B cell (primary cell): ENCODE results near the gene GLIS1. TPM values are rescaled to one million over a fixed set of nuclear protein-coding genes. Genes with fewer than 3 reads are reported as not detected.

Experiments used
- ATAC-seq: fragments of 200-7000 bp; cut with Tn5 transposase; one replicate; pipeline ENCODE4 v1.10.0; 2021; ENCODE audit warnings: low read depth, mild to moderate bottlenecking, moderate number of reproducible peaks, moderate library complexity
- CTCF ChIA-PET: fragments of 350-600 bp; sonication (Branson Sonifier 250); formaldehyde crosslinking; loops from one replicate; lab custom pipeline; 2021; ENCODE audit warnings: antibody characterized with exemption, inconsistent platforms; lab: Charles Lee
- POLR2A ChIA-PET: fragments of 350-600 bp; sonication (Branson Sonifier 250); formaldehyde crosslinking; loops from one replicate; lab custom pipeline; 2021; ENCODE audit warnings: antibody characterized with exemption; lab: Charles Lee
- DNase-seq: peaks from one replicate; pipeline ENCODE4 v3.0.0; 2013
- H2AFZ ChIP-seq: 2 replicates; pipeline ENCODE4 v1.6.1; 2012; ENCODE audit warnings: mild to moderate bottlenecking, low read depth, low read length; ENCODE audit not compliant: insufficient read depth, poor library complexity, severe bottlenecking
- H3K27ac ChIP-seq, 2 donors: 1 replicate in 1 of 2; 2 replicates in 1 of 2; pipeline ENCODE4 v1.5.1; 2012 to 2013; ENCODE audit warnings: low read length in 2 of 2, mild to moderate bottlenecking in 2 of 2, moderate library complexity in 1 of 2
- H3K27me3 ChIP-seq, 4 experiments: fragments of 200-600 bp in 1 of 4; sonication (generic) in 1 of 4; replicated peaks in 1 of 4; 1 replicate in 2 of 4; 2 replicates in 2 of 4; pipeline versions ENCODE4 v1.6.1 to v1.7.0; 2013 to 2016; ENCODE audit warnings: low read length in 3 of 4, mild to moderate bottlenecking in 2 of 4, mixed read lengths in 1 of 4, moderate library complexity in 1 of 4; ENCODE audit not compliant: insufficient read depth in 4 of 4, control insufficient read depth in 3 of 4; ENCODE audit errors: control extremely low read depth in 1 of 4
- H3K36me3 ChIP-seq, 2 experiments: replicated peaks in 1 of 2; 1 replicate in 1 of 2; 2 replicates in 1 of 2; pipeline versions ENCODE4 v1.6.1 to v1.7.1; 2013; ENCODE audit warnings: low read length in 1 of 2; ENCODE audit not compliant: insufficient read depth in 2 of 2, control insufficient read depth in 1 of 2; ENCODE audit errors: control extremely low read depth in 1 of 2, extremely low read depth in 1 of 2
- H3K4me1 ChIP-seq, 2 donors: fragments of 200-600 bp in 1 of 2; sonication (generic) in 1 of 2; 1 replicate in 1 of 2; 2 replicates in 1 of 2; pipeline versions ENCODE4 v1.5.1 to v1.6.1; 2013 to 2017; ENCODE audit warnings: low read length in 2 of 2; ENCODE audit not compliant: control insufficient read depth in 2 of 2, insufficient read depth in 2 of 2
- H3K4me2 ChIP-seq: replicated peaks from 2 replicates; pipeline ENCODE3; 2012; ENCODE audit warnings: mild to moderate bottlenecking, low read depth, low read length; ENCODE audit not compliant: poor library complexity, severe bottlenecking
- H3K4me3 ChIP-seq, 5 experiments: fragments of 200-600 bp in 1 of 5; sonication (generic) in 1 of 5; 1 replicate in 3 of 5; 2 replicates in 2 of 5; pipeline versions ENCODE4 v1.5.1 to v1.7.0; 2011 to 2016; ENCODE audit warnings: low read length in 4 of 5, mild to moderate bottlenecking in 4 of 5, low read depth in 2 of 5, control low read depth in 1 of 5, moderate library complexity in 1 of 5; ENCODE audit not compliant: insufficient read depth in 1 of 5; ENCODE audit errors: control extremely low read depth in 1 of 5, extremely low read depth in 1 of 5
- H3K79me2 ChIP-seq: fragments of 200-600 bp; sonication (generic); one replicate; pipeline ENCODE4 v1.6.0; 2016; ENCODE audit warnings: low read length; ENCODE audit not compliant: control insufficient read depth, insufficient read depth
- H3K9ac ChIP-seq: fragments of 200-600 bp; sonication (generic); 2 replicates; pipeline ENCODE4 v1.6.1; 2017; ENCODE audit warnings: mild to moderate bottlenecking, low read length, moderate library complexity
- H3K9me3 ChIP-seq, 3 donors: one replicate each; pipeline versions ENCODE4 v1.6.1 to v1.7.1; 2013; ENCODE audit warnings: low read length in 2 of 3; ENCODE audit not compliant: control insufficient read depth in 2 of 3, insufficient read depth in 1 of 3; ENCODE audit errors: control extremely low read depth in 1 of 3
- H4K20me1 ChIP-seq: 2 replicates; pipeline ENCODE4 v1.6.0; 2012; ENCODE audit warnings: mild to moderate bottlenecking, low read length; ENCODE audit not compliant: insufficient read depth, control insufficient read depth, poor library complexity, severe bottlenecking
- H3K27ac Mint-ChIP-seq: one replicate; pipeline ENCODE4 v1.8.0; 2021; ENCODE audit warnings: mixed read lengths
- H3K27me3 Mint-ChIP-seq: one replicate; pipeline ENCODE4 v1.8.0; 2021; ENCODE audit warnings: mixed read lengths
- H3K4me1 Mint-ChIP-seq: one replicate; pipeline ENCODE4 v1.8.0; 2021; ENCODE audit warnings: mixed read lengths
- H3K4me3 Mint-ChIP-seq: one replicate; pipeline ENCODE4 v1.8.0; 2021; ENCODE audit warnings: mixed read lengths
- H3K9me3 Mint-ChIP-seq: one replicate; pipeline ENCODE4 v1.8.0; 2022; ENCODE audit warnings: mixed read lengths; ENCODE audit not compliant: insufficient read depth
- CTCF ChIP-seq: fragments of 200-600 bp; IDR thresholded peaks from one replicate; pipeline ENCODE4 v1.8.0; 2022; ENCODE audit warnings: antibody characterized with exemption, mild to moderate bottlenecking
- EZH2 ChIP-seq: IDR thresholded peaks from 2 replicates; pipeline ENCODE4 v1.6.1; 2012; ENCODE audit warnings: borderline replicate concordance, low read depth, mild to moderate bottlenecking, moderate library complexity, low read length; ENCODE audit not compliant: insufficient read depth, poor library complexity, severe bottlenecking
- WGBS: methylation state at CpG from one replicate; pipeline ENCODE4 v1.1.5; 2013; ENCODE audit warnings: missing lambda C conversion rate; ENCODE audit not compliant: insufficient coverage; 5-methylcytosine and 5-hydroxymethylcytosine counted together
- intact Hi-C: fragments of 100-400 bp; cut with micrococcal nuclease; formaldehyde crosslinking; loops from one replicate; pipeline ENCODE4 v1.10.0; 2022
- polyA plus RNA-seq: library from polyadenylated mRNA; depleted of rRNA; stranded (reverse); fragments of >200 nt; gene quantifications from 2 replicates; pipeline ENCODE4 v1.2.3, GENCODE V29; 2012
- total RNA-seq, 2 donors: library from RNA; stranded (reverse); fragments of 120-200 nt in 1 of 2; gene quantifications; 1 replicate in 1 of 2; 2 replicates in 1 of 2; pipeline versions ENCODE4 v1.2.3 to v1.2.4, GENCODE V29; 2013 to 2022

The GLIS1 gene
- total and polyA plus RNA-seq, 2 donors (not counting 1 experiment from before 2014, with no cell fraction given) = not detected

GRCh38 chr1:53685272-53686051 lies 53.5 kb downstream of the GLIS1 start:
- intact Hi-C loops = no loop called here
- Mint-ChIP-seq H3K9me3 (no peaks in the 10 kb centered on the region), H3K27ac (no peak overlapping the region), H3K4me1 (peaks cover 7% of the 10 kb centered on the region), H3K27me3 (peaks cover 34% of the 10 kb centered on the region), H3K4me3 (no peak overlapping the region)
- no peak for ATAC-seq
- Histone ChIP-seq H4K20me1 (no peaks in the 10 kb centered on the region), H3K36me3 (no peaks in the 10 kb centered on the region), H3K79me2 (no peaks in the 10 kb centered on the region), H3K4me3 (no peak overlapping the region), H3K27me3 (peaks cover 0 to 5% (median under 1%) of the 10 kb centered on the region in 4 experiments), H3K9ac (no peak overlapping the region), H2AFZ (no peak overlapping the region), H3K9me3 (no peaks in the 10 kb centered on the region), H3K27ac (no peak overlapping the region), H3K4me2 (no peak overlapping the region), H3K4me1 (peaks cover 0 to 5% of the 10 kb centered on the region in 2 donors)
- 57% methylated on average over 28 of the region's 28 CpGs for WGBS
- TF ChIP-seq EZH2 (no peak), CTCF (no peak)
- DNase-seq = no peak
- ChIA-PET CTCF (no interaction called here), POLR2A (no interaction called here)

DNA sequence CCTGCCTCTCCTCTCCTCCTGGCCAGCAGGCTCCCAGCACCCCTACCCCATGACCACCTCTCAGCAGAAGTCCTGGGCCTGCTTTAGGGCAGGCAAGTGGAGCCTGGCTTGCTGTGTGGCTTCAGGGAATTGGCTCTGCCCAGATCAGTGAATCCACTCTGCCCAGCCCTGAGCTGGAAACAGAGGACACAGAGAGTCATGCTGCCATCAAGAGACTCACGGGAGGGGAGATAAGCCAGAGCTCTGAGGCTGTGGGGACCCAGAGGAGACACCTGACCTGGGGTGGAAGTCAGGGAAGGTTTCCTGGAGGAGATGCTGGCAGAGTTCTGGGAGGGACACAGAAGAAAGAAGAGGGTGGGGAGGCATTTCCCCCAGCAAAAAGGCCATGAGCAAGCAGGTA lies 54.2 kb downstream of the GLIS1 start:
- Mint-ChIP-seq H3K27ac (no peak overlapping the region), H3K9me3 (no peaks in the 10 kb centered on the region), H3K4me3 (no peak overlapping the region), H3K4me1 (peaks cover 7% of the 10 kb centered on the region), H3K27me3 (peaks cover 41% of the 10 kb centered on the region)
- intact Hi-C loops = no loop called here
- no peak overlapping the region for H3K27ac ChIP-seq
- H3K27me3 ChIP-seq = peaks cover 0 to 5% (median under 1%) of the 10 kb centered on the region in 4 experiments
- H4K20me1 ChIP-seq = no peaks in the 10 kb centered on the region
- H3K9ac ChIP-seq = no peak overlapping the region
- DNase-seq = no peak
- peaks cover 0 to 5% of the 10 kb centered on the region in 2 donors for H3K4me1 ChIP-seq
- no peaks in the 10 kb centered on the region for H3K79me2 ChIP-seq
- H3K9me3 ChIP-seq = no peaks in the 10 kb centered on the region
- WGBS = 75% methylated on average over 1 of the region's 1 CpG
- H3K4me2 ChIP-seq = no peak overlapping the region
- ChIA-PET POLR2A (no interaction called here), CTCF (no interaction called here)
- no peak for TF ChIP-seq EZH2
- no peak for TF ChIP-seq CTCF
- no peak overlapping the region for H2AFZ ChIP-seq
- H3K4me3 ChIP-seq = no peak overlapping the region
- no peak for ATAC-seq
- no peaks in the 10 kb centered on the region for H3K36me3 ChIP-seq
